Upper lobe of left lung (tissue), 6 donors: ENCODE results near the gene ULK3. TPM values are rescaled to one million over a fixed set of nuclear protein-coding genes. Genes with fewer than 3 reads are reported as not detected.

Experiments
- ATAC-seq, 2 donors: fragments of 200-7000 bp; cut with Tn5 transposase; one replicate each; pipeline ENCODE4 v1.9.1; 2022; ENCODE audit warnings: mild to moderate bottlenecking in 2 of 2, moderate library complexity in 2 of 2; ENCODE audit not compliant: low FRiP score in 2 of 2
- DNase-seq, 2 donors: peaks; one replicate each; pipeline ENCODE4 v3.0.0-alpha.2; 2019 to 2020
- H3K27ac ChIP-seq, 4 donors: fragments of 200-600 bp; sonication (generic); one replicate each; pipeline ENCODE4 v1.5.1; 2016 to 2019
- H3K27me3 ChIP-seq, 4 donors: fragments of 200-600 bp; sonication (generic); one replicate each; pipeline ENCODE4 v1.5.1; 2017 to 2019
- H3K36me3 ChIP-seq, 4 donors: fragments of 200-600 bp; sonication (generic); one replicate each; pipeline ENCODE4 v1.5.1; 2016 to 2019
- H3K4me1 ChIP-seq, 4 donors: fragments of 200-600 bp; sonication (generic); one replicate each; pipeline ENCODE4 v1.5.1; 2018 to 2019
- H3K4me3 ChIP-seq, 4 donors: fragments of 200-600 bp; sonication (generic); one replicate each; pipeline ENCODE4 v1.5.1; 2017 to 2019; ENCODE audit warnings: mild to moderate bottlenecking in 2 of 4, moderate library complexity in 1 of 4
- H3K9me3 ChIP-seq, 4 donors: fragments of 200-600 bp; sonication (generic); one replicate each; pipeline ENCODE4 v1.5.1; 2018 to 2019
- CTCF ChIP-seq, 6 experiments: fragments of 450-650 bp in 4 of 6; fragments of 200-600 bp in 2 of 6; sonication (generic) in 2 of 6; IDR thresholded peaks; one replicate each; pipeline ENCODE4 v1.5.1; 2016 to 2019; ENCODE audit warnings: antibody characterized with exemption in 6 of 6
- EP300 ChIP-seq, 4 donors: sonication (generic); formaldehyde crosslinking; IDR thresholded peaks; one replicate each; pipeline ENCODE4 v1.5.1; 2017; ENCODE audit warnings: antibody characterized with exemption in 4 of 4, control low read depth in 2 of 4
- POLR2A ChIP-seq, 4 donors: fragments of 450-650 bp; IDR thresholded peaks; one replicate each; pipeline ENCODE4 v1.5.1; 2016 to 2017; ENCODE audit warnings: antibody characterized with exemption in 4 of 4, mild to moderate bottlenecking in 2 of 4
- POLR2AphosphoS5 ChIP-seq, 2 donors: sonication (generic); formaldehyde crosslinking; IDR thresholded peaks; one replicate each; pipeline ENCODE4 v1.5.1; 2017; ENCODE audit warnings: antibody characterized with exemption in 2 of 2
- WGBS, 2 donors: methylation state at CpG; one replicate each; pipeline ENCODE4 v1.1.5; 2017 to 2018; 5-methylcytosine and 5-hydroxymethylcytosine counted together
- total RNA-seq, 6 donors: library from RNA; depleted of rRNA in 4 of 6; stranded (reverse); fragments of >200 nt in 4 of 6; gene quantifications; one replicate each; pipeline versions ENCODE4 v1.1.0 to v1.2.1, GENCODE V29; 2016 to 2021
- donor health status: DM: no; HTN: no; CAD: no; lungs with moderate emphysema.
- donor health status: DM: no; HTN: yes; CAD: no; lungs with severe emphysema.

Gene ULK3
- total RNA-seq, 6 donors from 2014 or later, result 40.6 to 158 (median 65.0) TPM

DNA sequence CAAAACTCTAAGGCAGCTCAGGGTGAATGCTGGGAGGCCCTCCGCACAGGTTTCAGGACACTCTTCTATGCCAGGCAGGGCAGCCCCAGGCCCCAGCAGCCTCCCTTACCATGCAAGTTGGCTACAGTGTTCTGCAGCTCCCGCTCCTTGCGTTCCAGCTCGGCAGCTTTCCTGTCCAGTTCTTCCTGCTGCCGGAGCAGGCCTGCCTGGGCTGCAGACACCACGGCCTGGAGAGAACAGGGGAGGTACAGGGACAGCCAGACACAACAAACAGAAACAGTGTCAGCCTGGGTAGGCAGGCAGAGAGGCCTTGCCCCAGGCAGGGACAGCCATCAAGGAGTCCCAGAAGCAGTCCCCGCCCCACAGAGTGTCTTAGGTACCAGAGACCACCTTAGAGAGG, 9.0 kb upstream of the ULK3 start:
- H3K9me3 ChIP-seq, result no peaks in the 10 kb centered on the region
- H3K36me3 ChIP-seq, result peaks cover 42 to 78% (median 74%) of the 10 kb centered on the region in 4 donors
- 95% methylated on average over 7 of the region's 7 CpGs for whole genome bisulfite sequencing, 2 donors

GRCh38 chr15:74850393-74850792, 7.4 kb upstream of the ULK3 start:
- no peak overlapping the region for H3K4me3 ChIP-seq
- no peak overlapping the region for H3K27ac ChIP-seq
- peaks cover 46 to 93% (median 83%) of the 10 kb centered on the region in 4 donors for H3K36me3 ChIP-seq
- no peaks in the 10 kb centered on the region for H3K4me1 ChIP-seq
- no peak for TF ChIP-seq CTCF (IDR thresholded peaks at IDR 0.05)
- TF ChIP-seq POLR2A (IDR thresholded peaks at IDR 0.05), result no peak
- no peak for TF ChIP-seq EP300 (IDR thresholded peaks at IDR 0.05)
- TF ChIP-seq POLR2AphosphoS5 (IDR thresholded peaks at IDR 0.05), result no peak
- WGBS, 2 donors, result 90 to 96% methylated on average over 4 of the region's 4 CpGs
- H3K9me3 ChIP-seq, result no peaks in the 10 kb centered on the region
- H3K27me3 ChIP-seq, result no peaks in the 10 kb centered on the region
- DNase-seq, result no peak
- ATAC-seq, result no peak

More for the DNA sequence above, 9.0 kb upstream of the ULK3 start:
- Histone ChIP-seq H3K4me3 (no peak overlapping the region), H3K27me3 (no peaks in the 10 kb centered on the region), H3K4me1 (peaks cover under 1 to 4% (median 1%) of the 10 kb centered on the region in 4 donors), H3K27ac (no peak overlapping the region)
- TF ChIP-seq POLR2A (IDR thresholded peaks at IDR 0.05), result no peak
- no peak for TF ChIP-seq EP300 (IDR thresholded peaks at IDR 0.05)
- TF ChIP-seq CTCF (IDR thresholded peaks at IDR 0.05), result no peak
- no peak for TF ChIP-seq POLR2AphosphoS5 (IDR thresholded peaks at IDR 0.05)
- ATAC-seq (no peak), DNase-seq (no peak)

DNA sequence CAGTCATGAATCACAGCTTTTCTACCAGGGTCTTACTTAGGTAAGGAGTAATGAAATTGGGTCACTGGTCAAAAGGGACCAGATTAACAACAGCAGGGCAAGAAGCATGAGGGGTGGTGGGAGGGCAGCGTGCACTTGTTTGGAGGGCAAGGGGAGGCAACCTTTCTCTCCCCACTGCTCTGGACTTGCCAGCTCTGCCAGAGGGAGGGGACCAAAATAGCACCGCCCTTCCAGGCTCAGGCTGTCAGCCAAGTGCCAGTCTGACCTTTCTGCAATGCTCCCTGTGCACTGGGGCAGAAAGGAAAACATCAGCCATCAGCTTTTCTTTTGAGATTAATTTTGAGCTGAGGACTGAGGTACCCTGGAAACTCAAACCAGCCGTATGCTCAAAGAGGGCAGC, 4.5 kb upstream of the ULK3 start:
- WGBS, 2 donors, result 79 to 94% methylated on average over 3 of the region's 3 CpGs
- H3K36me3 ChIP-seq, result peaks cover 34 to 76% (median 70%) of the 10 kb centered on the region in 4 donors

GRCh38 chr15:74845581-74845980, 2.6 kb upstream of the ULK3 start:
- 67 to 80% methylated on average over 2 to 3 of the region's 4 CpGs for WGBS, 2 donors
- peaks cover 18 to 57% (median 52%) of the 10 kb centered on the region in 4 donors for H3K36me3 ChIP-seq
- no peak overlapping the region for H3K4me3 ChIP-seq
- DNase-seq (no peak), ATAC-seq (no peak)
- TF ChIP-seq POLR2AphosphoS5 (IDR thresholded peaks at IDR 0.05) (no peak), EP300 (IDR thresholded peaks at IDR 0.05) (no peak), POLR2A (IDR thresholded peaks at IDR 0.05) (no peak), CTCF (IDR thresholded peaks at IDR 0.05) (no peak)
- H3K4me1 ChIP-seq, result peaks cover 11 to 36% (median 20%) of the 10 kb centered on the region in 4 donors
- H3K27ac ChIP-seq, result peak overlapping the region in 3 of 4 donors; percentile 5 to 91 (median 30)
- H3K27me3 ChIP-seq, result no peaks in the 10 kb centered on the region
- H3K9me3 ChIP-seq, result no peaks in the 10 kb centered on the region

More for the DNA sequence above, 4.5 kb upstream of the ULK3 start:
- no peaks in the 10 kb centered on the region for H3K27me3 ChIP-seq
- DNase-seq (no peak), ATAC-seq (no peak)
- H3K4me3 ChIP-seq, result no peak overlapping the region
- no peak for TF ChIP-seq EP300 (IDR thresholded peaks at IDR 0.05)
- no peak for TF ChIP-seq POLR2AphosphoS5 (IDR thresholded peaks at IDR 0.05)
- TF ChIP-seq CTCF (IDR thresholded peaks at IDR 0.05), result no peak
- TF ChIP-seq POLR2A (IDR thresholded peaks at IDR 0.05), result no peak
- peaks cover 6 to 20% (median 10%) of the 10 kb centered on the region in 4 donors for H3K4me1 ChIP-seq
- H3K27ac ChIP-seq, result no peak overlapping the region
- H3K9me3 ChIP-seq, result no peaks in the 10 kb centered on the region

DNA sequence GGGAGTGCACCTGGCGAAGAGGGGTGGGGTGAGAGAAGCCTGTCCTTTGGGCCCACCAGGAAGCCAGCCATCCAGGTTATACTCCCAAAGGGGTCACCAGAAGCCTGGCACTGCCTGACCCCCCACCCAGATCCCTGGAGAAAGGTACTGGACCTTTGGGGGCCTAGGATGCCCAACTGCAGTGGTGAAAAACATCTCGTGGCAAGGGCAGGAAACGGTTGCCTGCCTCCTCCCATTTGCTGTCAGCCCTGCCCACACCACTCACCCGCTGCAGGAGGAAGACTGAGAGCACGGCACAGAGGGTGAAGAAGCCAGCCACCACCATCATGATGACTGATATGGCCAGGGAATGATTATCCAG, 2.2 kb upstream of the ULK3 start:
- Histone ChIP-seq H3K36me3 (peaks cover 18 to 57% (median 51%) of the 10 kb centered on the region in 4 donors), H3K27ac (peak overlapping the region in 2 of 4 donors; percentile 30 to 91), H3K4me3 (no peak overlapping the region), H3K9me3 (no peaks in the 10 kb centered on the region), H3K4me1 (peaks cover 11 to 36% (median 20%) of the 10 kb centered on the region in 4 donors), H3K27me3 (no peaks in the 10 kb centered on the region)
- DNase-seq (no peak), ATAC-seq (no peak)
- 46 to 68% methylated on average over 4 to 5 of the region's 5 CpGs for WGBS, 2 donors
- TF ChIP-seq POLR2A (IDR thresholded peaks at IDR 0.05) (no peak), EP300 (IDR thresholded peaks at IDR 0.05) (no peak), POLR2AphosphoS5 (IDR thresholded peaks at IDR 0.05) (no peak), CTCF (IDR thresholded peaks at IDR 0.05) (no peak)
